C1 segment of cervical spinal cord (tissue), 14 donors: ENCODE data around the gene NIP7.
"Not testable (repeated sequence)": the region's sequence is repeated elsewhere in the genome, so short reads cannot be mapped to it uniquely, and the experiment has no call there.

ENCODE experiments used
- DNase-seq, 14 donors: peaks; one replicate each; lab custom pipeline; 2025; lab: John Stamatoyannopoulos, UW

Gene NIP7

DNA sequence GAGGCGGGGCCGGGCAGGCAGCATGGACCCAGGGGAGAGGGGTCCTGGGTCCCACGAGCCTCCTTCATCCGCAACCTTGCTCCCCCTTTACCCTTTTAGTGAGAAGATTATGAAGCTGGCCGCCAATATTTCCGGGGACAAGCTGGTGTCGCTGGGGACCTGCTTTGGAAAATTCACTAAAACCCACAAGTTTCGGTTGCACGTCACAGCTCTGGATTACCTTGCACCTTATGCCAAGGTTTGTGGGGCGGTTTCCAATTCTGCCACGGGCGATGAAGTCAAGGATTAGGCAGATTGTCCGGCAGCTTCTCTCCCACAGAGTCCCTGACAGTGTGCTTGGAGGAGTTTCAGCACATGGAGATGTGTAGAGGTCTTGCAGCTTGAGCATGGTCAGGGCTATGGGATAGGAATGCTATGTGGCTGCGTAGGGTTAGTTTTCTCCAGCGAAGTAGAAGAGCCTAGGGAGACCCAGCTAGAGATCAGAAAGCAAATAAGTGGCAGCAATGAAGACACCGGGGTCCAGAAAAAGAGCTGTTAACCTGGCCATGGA is 598 bp downstream of the NIP7 start:
- no peak for DNase-seq

GRCh38 chr16:69344171-69344570 is 4.6 kb downstream of the NIP7 start:
- DNase-seq, result no peak

DNA sequence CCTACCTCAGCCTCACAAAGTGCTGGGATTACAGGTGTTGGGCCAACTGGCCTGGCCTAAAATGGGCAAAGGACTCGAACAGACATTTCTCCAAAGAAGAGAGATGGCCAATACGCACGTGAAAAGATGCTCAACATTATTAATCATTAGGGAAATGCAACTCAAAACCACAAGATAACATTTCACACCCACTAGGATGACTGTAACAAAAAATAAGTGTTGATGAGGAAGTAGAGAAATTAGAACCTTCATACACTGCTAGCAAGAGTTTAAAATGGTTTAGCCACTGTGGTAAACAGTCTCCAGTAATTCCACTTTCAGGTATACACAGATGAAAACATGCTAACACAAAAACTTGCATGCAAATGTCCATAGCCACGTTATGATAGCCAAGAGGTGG is 6.4 kb downstream of the NIP7 start:
- no peak for DNase-seq

DNA sequence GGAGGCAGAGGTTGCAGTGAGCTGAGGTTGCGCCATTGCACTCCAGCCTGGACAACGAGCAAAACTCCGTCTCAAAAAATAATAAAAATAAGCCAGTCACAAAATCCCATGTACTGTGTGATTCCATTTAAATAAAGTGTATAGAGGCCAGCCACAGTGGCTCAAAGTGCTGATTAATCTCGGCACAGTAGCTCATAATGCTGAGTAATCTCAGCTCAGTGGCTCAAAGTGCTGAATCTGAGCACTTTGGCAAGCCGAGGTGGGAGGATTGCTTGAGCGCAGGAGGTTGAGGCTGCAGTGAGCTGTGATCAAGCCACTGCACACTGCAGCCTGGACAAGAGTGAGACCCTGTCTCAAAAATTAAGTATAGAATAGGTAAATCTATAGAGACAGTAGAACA is 7.1 kb downstream of the NIP7 start:
- DNase-seq, result no peak

GRCh38 chr16:69348222-69348621 is 8.7 kb downstream of the NIP7 start:
- DNase-seq, result no peak

GRCh38 chr16:69349536-69349935 is 10.0 kb downstream of the NIP7 start:
- DNase-seq, result no peak

DNA sequence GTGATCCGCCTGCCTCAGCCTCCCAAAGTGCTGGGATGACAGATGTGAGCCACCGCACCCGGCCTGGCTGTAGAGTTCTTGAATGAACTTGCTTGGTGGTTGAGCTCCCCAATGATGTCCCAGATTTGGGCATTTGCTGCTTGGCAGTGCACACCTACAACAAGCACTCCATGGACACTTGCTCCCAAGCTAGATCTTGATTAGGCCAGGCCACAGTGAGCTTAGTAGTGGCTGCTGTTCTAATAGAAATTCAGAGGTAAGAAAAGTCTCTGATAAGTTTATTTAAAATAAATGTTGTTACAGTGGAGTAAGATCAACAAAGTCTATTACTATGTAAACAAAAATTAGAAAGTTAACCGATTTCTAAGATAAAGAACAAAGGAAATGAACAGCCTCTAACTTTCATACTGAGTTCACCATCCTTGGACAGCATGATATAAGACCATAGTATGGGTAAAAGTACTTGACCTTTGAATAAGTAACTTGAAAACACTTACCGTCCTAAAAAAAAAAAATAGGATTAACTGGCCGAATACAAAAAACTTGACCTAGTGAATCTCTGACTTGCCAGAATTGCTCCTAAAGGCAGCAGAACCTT is 11.1 kb downstream of the NIP7 start:
- DNase-seq, result no peak

DNA sequence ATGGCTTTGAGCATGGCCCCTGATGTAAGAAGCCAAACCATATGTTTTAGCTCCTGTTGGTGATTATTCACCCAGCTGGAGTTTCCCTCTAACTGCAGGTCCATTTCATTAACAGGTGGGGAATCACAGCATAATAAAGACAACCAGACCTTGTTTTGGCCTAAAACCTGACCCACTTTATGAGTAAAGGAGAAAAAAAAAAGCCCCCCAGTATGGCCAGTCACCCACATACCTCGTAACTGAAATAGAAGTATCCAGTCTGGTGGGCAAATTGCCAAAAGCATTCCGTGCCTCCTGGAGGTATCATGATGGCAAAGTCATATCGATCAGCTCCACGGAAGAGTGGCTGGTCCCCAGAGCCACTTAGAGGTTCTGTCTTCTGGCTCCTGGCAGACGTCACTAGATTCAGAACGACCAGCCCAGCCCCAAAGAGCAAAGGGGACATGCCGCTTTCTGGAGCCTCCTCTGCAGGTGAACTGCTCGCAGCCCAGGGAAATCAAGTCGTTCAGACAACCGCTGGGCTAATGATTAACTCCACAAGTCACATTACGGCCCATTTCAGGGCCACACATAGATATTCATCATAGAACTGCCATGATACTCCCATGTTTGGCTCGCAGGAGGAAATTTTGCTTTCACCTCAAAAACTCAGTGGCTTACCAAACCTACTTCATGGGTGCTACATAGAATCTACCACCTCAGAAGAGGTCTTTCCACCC is 11.9 kb downstream of the NIP7 start, which contains the start of gene TMED6:
Gene TMED6, minus strand, starts transcription at position 478 of the 719 bp plus-strand sequence. Its CDS starts 33 bp downstream, at position 445.
- DNase-seq, result no peak

DNA sequence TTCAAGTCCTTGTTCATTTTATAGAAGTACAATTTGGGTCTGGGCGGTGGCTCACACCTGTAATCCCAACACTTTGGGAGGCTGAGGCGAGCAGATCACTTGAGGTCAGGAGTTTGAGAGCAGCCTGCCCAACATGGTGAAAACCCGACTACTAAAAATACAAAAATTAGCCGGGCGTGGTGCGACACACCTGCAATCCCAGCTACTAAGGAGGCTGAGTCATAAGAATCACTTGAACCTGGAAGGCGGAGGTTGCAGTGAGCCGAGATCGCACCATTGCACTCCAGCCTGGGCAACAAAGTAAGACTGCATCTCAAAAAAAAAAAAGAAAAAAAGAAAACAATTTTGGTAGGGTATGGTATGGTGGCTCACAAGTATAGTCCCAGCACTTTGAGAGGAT is 20.5 kb downstream of the NIP7 start:
- not testable (repeated sequence) for DNase-seq

- DNase-seq, result no peak
Observed at GRCh38 chr16:69363281-69363717, 23.7 kb downstream of the NIP7 start.

- DNase-seq, result no peak
Observed at GRCh38 chr16:69364088-69364487, 24.5 kb downstream of the NIP7 start.

DNA sequence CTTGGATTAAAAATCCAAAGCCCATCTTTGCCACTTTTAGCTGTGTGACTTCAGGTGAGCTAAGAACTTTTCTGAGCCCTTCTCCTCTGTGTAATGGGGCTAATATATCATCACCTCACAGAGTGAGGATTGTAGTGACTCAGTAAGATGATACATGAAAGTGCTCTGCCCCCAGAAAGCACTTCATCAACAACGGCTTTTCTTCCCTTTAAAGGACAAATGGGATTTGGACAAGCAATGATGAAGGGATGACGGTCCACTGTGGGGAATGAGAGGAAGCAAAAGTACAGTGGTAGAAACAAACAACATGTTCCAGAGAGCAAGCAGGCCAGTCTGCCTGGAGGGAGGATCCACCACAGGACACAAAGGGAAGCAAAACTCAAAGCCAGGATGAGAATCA is 26.3 kb downstream of the NIP7 start:
- DNase-seq, result no peak

- no peak for DNase-seq
Observed at GRCh38 chr16:69366431-69366830, 26.9 kb downstream of the NIP7 start.

- no peak for DNase-seq
Observed at GRCh38 chr16:69367980-69368379, 28.4 kb downstream of the NIP7 start.

GRCh38 chr16:69368866-69369265 is 29.3 kb downstream of the NIP7 start:
- DNase-seq, result no peak

DNA sequence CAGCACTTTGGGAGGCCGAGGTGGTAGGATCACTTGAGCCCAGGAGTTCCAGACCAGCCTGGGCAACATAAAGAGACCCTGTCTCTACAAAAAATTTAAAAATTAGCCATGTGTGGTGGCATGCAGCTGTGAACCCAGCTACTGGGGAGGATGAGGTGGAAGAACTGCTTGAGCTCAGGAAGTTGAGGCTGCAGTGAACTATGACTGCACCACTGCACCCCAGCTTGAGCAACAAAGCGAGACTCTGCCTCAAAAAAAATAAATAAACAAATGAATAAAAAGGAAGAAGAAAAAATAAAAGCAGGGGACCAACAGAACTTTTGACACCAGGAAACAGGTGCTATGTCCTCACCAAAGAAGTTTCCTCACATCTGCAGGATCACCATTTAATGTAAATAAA is 32.0 kb downstream of the NIP7 start:
- DNase-seq, result no peak

GRCh38 chr16:69373019-69373418 is 33.4 kb downstream of the NIP7 start:
- no peak for DNase-seq

- DNase-seq, result no peak
Observed at GRCh38 chr16:69376393-69377059, 37.0 kb downstream of the NIP7 start.

- no peak for DNase-seq
Observed at GRCh38 chr16:69378036-69378435, 38.5 kb downstream of the NIP7 start.

DNA sequence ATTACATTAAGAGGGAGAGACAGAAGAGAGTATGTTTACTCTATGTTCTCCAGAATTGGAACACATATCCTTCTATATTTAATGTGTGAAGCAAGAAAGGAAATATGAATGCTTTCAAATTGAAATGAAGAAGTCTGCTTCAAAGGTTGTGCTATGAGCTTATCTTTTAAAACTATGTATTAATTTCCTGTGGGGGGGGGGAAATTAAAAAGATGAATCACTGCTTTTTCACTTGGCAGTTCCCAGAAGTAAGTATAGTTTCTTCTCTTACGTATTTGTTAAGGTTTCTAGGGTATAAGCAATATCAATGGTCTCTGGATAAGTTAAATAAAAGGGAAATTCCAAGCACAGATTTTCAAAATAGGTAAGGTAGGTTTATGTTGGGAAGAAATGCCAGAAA is 39.2 kb downstream of the NIP7 start:
- DNase-seq, result no peak

GRCh38 chr16:69381231-69381630 is 41.7 kb downstream of the NIP7 start:
- no peak for DNase-seq

- DNase-seq, result no peak
Observed at GRCh38 chr16:69382421-69382820, 42.8 kb downstream of the NIP7 start.

GRCh38 chr16:69384974-69385373 is 45.4 kb downstream of the NIP7 start:
- no peak for DNase-seq
